H1 (cell line): ENCODE measurements around the gene RPL31. TPM values are rescaled to one million over a fixed set of nuclear protein-coding genes. Genes with fewer than 3 reads are reported as not detected.

Source experiments
- CBX5 ChIP-seq: fragments of 300-800, 300-1000 bp; sonication (generic); IDR thresholded peaks from 2 replicates; pipeline ENCODE4 v1.7.1; 2016; ENCODE audit warnings: antibody characterized with exemption, low read length, low read depth
- EZH2 ChIP-seq: fragments of 200-600 bp; sonication (generic); IDR thresholded peaks from 2 replicates; pipeline ENCODE4 v1.7.1; 2012; ENCODE audit warnings: low read depth, mild to moderate bottlenecking, moderate library complexity, low read length, inconsistent platforms; ENCODE audit not compliant: severe bottlenecking
- PHF8 ChIP-seq: fragments of 200-600 bp; sonication (generic); conservative IDR thresholded peaks from 2 replicates; pipeline ENCODE4 v1.7.1; 2012; ENCODE audit warnings: low read depth, mild to moderate bottlenecking, inconsistent platforms, low read length, moderate library complexity
- polyA plus RNA-seq, 7 experiments: library from polyadenylated mRNA; depleted of rRNA in 3 of 7; stranded (reverse) in 5 of 7; unstranded in 2 of 7; fragments of >200 nt in 5 of 7; fragments of 200-250 nt in 2 of 7; gene quantifications; 1 replicate in 5 of 7; 2 replicates in 1 of 7; 4 replicates in 1 of 7; pipeline versions ENCODE4 v1.2.1 to v1.2.3, GENCODE V29; 2011 to 2013; ENCODE audit warnings: missing spikeins in 2 of 7, mixed read lengths in 2 of 7
- total RNA-seq: library from RNA; stranded (reverse); fragmentation: NEBNext Ultra II Directional; extraction: Animal tissue kit (Norgen Biotek cat#: 25700); gene quantifications from 2 replicates; pipeline ENCODE4 v1.2.1, GENCODE V29; 2021

RPL31 gene
- total and polyA plus RNA-seq, 2 of the 8 experiments (the other 6 are each of a cell fraction or from before 2014, with no cell fraction given) = 1,463 to 1,722 TPM

GRCh38 chr2:100971221-100971620 is 30.9 kb upstream of the RPL31 start (continued):
- no peak for TF ChIP-seq PHF8
- no peak for TF ChIP-seq EZH2
- TF ChIP-seq CBX5 = no peak
